Hepatocyte (in vitro differentiated cells): ENCODE measurements around the gene TIFAB.

ENCODE experiments used
- CTCF ChIP-seq: fragments of 200-600 bp; sonication (generic); IDR thresholded peaks from 2 replicates; pipeline ENCODE4 v1.5.1; 2016; ENCODE audit warnings: antibody characterized with exemption, mild to moderate bottlenecking; ENCODE audit not compliant: poor library complexity
- EZH2 ChIP-seq: fragments of 200-600 bp; sonication (generic); IDR thresholded peaks from 2 replicates; pipeline ENCODE4 v1.6.1; 2016; ENCODE audit warnings: antibody characterized with exemption, mild to moderate bottlenecking, borderline replicate concordance

- TF ChIP-seq CTCF (no peak), EZH2 (no peak)
Observed at GRCh38 chr5:135452321-135453030, at the start of gene TIFAB.
